ENCODE results near the gene KIAA1217.

KIAA1217 gene

DNA sequence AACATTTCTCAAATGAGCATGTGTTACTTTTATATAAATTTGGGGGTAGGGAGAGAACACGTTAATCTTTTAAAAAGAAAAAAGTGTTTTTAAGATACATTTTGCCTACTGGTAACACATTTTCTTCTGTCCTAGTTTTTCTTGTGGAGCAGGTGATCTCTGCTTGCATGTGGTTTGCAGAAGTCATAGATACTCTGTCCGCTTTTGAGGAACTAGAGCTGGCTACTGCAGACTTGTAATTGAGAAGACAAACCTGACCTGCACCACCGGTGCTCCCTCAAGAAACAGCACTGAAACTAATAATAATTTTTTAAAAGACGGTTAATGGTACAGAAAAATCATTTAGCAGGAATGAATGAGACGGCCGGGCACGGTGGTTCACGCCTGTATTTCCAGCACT, 243.1 kb downstream of the KIAA1217 start:
- no peak for DNase-seq (ENCODE audit: extremely low read depth, low read depth)
- H3K4me3 ChIP-seq (replicated peaks; ENCODE audit: low read depth, low read length): no peak overlapping the region
- TF ChIP-seq, protein P1, sequence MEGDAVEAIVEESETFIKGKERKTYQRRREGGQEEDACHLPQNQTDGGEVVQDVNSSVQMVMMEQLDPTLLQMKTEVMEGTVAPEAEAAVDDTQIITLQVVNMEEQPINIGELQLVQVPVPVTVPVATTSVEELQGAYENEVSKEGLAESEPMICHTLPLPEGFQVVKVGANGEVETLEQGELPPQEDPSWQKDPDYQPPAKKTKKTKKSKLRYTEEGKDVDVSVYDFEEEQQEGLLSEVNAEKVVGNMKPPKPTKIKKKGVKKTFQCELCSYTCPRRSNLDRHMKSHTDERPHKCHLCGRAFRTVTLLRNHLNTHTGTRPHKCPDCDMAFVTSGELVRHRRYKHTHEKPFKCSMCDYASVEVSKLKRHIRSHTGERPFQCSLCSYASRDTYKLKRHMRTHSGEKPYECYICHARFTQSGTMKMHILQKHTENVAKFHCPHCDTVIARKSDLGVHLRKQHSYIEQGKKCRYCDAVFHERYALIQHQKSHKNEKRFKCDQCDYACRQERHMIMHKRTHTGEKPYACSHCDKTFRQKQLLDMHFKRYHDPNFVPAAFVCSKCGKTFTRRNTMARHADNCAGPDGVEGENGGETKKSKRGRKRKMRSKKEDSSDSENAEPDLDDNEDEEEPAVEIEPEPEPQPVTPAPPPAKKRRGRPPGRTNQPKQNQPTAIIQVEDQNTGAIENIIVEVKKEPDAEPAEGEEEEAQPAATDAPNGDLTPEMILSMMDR (IDR thresholded peaks at IDR 0.05; ENCODE audit: low read depth, low read length, missing control alignments): no peak

DNA sequence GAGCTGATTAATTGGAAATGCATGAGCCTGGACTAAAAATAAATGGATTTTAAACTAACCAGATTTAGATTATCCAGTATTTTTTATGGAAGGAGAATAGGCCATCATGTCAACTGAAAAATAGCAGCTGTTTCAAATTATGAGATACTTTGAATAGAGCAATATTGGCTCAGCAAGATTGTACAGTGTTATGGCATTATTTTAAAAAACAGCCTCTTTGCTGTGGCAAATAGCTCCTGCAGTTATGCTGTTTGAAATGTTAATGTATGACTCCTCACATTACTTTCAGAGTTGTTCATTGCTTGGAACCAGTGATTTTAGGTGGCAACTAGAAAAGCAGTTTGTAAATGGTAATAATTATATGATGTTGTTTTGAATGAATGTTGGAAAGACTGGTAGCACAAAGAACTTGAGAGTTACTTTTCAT, 244.5 kb downstream of the KIAA1217 start:
- H3K4me3 ChIP-seq (replicated peaks; ENCODE audit: low read depth, low read length): no peak overlapping the region
- DNase-seq (ENCODE audit: extremely low read depth, low read depth): no peak
- TF ChIP-seq, protein P1 (IDR thresholded peaks at IDR 0.05; ENCODE audit: low read depth, low read length, missing control alignments): no peak

DNA sequence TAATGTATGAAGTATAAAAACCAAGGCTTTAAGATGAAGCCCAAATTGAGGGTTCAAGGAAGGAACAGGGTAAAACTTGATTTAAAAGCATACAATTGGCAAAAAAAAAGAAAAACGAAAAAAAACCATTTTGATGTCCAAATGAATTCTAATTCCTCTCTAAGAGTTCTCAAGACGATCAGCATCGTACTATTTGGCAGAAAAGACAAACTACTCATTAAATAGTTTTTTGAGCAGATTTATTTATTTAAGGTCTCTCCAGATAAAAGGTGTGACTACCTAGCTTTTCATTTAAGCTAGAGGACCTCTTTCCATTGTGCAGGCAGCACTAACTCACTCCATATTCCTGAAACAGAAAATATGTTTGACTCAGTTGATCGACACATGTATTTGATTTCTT, 245.0 kb downstream of the KIAA1217 start:
- TF ChIP-seq, protein P1 (IDR thresholded peaks at IDR 0.05; ENCODE audit: low read depth, low read length, missing control alignments): no peak
- no peak overlapping the region for H3K4me3 ChIP-seq (replicated peaks; ENCODE audit: low read depth, low read length)
- no peak for DNase-seq (ENCODE audit: extremely low read depth, low read depth)

DNA sequence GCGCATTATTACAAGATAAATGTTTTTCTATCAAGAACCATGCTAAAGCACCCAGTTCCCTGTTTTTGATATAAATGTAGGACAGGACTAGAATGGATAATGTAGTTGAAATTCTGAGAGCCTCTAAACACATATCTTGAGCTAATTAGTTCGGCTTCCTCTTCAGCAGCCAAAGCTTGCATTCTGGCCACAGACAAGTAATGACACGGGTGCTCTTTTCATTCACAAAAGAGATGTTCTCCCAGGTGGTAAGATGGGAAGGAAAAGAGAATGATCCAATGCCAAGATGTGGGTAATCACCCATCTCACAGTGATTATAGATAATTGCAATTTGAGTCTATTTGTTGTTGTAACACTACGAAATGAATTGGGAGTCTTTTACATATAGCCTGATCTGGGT, 246.5 kb downstream of the KIAA1217 start:
- TF ChIP-seq, protein P1 (IDR thresholded peaks at IDR 0.05; ENCODE audit: low read depth, low read length, missing control alignments): no peak
- H3K4me3 ChIP-seq (replicated peaks; ENCODE audit: low read depth, low read length): no peak overlapping the region
- no peak for DNase-seq (ENCODE audit: extremely low read depth, low read depth)

DNA sequence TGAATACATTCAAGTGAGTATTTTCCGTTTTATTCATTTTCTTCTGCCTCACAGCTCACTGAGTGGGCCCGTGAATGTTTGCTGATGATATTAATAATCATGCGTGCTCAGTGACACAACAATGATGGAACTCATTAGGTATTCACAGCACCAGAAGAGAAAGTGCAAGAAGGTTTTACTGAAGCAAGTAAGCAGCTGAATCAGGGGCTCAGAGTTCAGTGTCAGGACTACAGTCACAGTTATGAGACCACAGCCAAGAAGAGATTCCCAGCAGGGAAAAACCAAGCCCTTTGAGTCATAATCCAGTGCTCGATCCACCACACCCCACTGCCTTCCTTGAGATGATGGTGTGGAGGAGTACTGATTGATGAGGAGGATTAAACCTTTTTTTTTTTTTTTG, 247.4 kb downstream of the KIAA1217 start:
- no peak for DNase-seq (ENCODE audit: extremely low read depth, low read depth)
- H3K4me3 ChIP-seq (replicated peaks; ENCODE audit: low read depth, low read length): no peak overlapping the region
- TF ChIP-seq, protein P1 (IDR thresholded peaks at IDR 0.05; ENCODE audit: low read depth, low read length, missing control alignments): no peak

DNA sequence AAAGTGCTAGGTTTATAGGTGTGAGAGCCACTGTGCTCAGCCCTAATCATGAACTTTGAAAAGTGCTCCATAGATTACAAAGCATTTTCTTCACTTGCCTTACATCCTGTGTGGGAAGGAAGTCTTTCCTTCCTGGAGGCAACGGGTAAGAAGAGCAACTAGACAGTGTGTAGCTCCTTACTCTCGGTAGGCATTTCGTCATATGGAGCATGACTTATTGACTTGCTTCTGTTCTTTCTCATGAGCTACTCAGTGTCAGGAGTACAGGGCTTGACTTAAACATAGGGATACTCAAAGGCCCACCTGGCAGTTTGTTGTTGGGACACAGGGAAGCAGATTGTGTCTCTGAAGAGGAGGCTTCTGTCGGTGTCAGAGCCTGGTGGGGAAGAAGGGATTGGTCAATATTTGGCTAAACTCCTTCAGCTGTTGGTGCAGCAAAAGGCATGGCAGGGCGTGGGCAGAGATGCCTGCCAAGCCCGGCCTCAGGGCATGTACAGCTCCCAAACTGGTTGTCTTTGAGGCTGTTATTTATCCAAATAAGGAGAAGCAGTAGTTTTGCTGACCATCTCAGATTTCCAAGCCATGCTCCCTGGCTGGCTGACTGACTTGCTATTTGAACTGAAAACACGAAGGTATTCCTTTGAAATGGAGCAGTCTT, 248.9 kb downstream of the KIAA1217 start:
- DNase-seq (ENCODE audit: extremely low read depth, low read depth): no peak
- no peak overlapping the region for H3K4me3 ChIP-seq (replicated peaks; ENCODE audit: low read depth, low read length)
- TF ChIP-seq, protein P1 (IDR thresholded peaks at IDR 0.05; ENCODE audit: low read depth, low read length, missing control alignments): no peak

DNA sequence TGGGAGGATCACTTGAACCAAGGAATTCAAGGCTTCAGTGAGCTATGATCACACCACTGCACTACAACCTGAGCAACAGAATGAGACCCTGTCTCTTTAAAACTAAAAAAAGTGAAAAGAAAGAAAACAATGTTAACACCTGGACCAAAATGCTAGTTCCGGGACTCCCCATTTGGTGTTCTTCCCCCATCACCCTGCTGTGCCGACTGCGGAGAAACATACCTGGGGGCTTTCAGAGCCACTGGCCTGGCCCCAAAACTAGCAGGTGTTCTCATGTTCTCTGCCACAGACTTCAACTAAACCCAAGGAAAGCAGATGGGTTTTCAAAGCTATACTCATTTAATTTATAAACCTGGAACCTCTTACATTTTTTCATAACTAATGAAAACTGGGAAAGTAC, 250.9 kb downstream of the KIAA1217 start:
- DNase-seq (ENCODE audit: extremely low read depth, low read depth): no peak
- H3K4me3 ChIP-seq (replicated peaks; ENCODE audit: low read depth, low read length): no peak overlapping the region
- TF ChIP-seq, protein P1 (IDR thresholded peaks at IDR 0.05; ENCODE audit: low read depth, low read length, missing control alignments): no peak

Measured in HFF-Myc (cell line).